Skeletal muscle tissue (tissue), 4 donors: Measurements from ENCODE around the gene PGM5. TPM values are rescaled to one million over a fixed set of nuclear protein-coding genes. Genes with fewer than 3 reads are reported as not detected.

ENCODE experiments used
- H3K27ac ChIP-seq: one replicate; pipeline ENCODE4 v1.7.0; 2013; ENCODE audit warnings: mild to moderate bottlenecking, low read depth, low read length, inconsistent platforms
- H3K27me3 ChIP-seq, 3 donors: one replicate each; pipeline ENCODE4 v1.7.0; 2013; ENCODE audit warnings: low read length in 3 of 3; ENCODE audit not compliant: control insufficient read depth in 3 of 3, insufficient read depth in 3 of 3
- H3K36me3 ChIP-seq, 3 donors: one replicate each; pipeline ENCODE4 v1.7.0; 2013; ENCODE audit warnings: low read length in 3 of 3; ENCODE audit not compliant: control insufficient read depth in 3 of 3, insufficient read depth in 3 of 3
- H3K4me1 ChIP-seq, 3 donors: one replicate each; pipeline ENCODE4 v1.7.0; 2013; ENCODE audit warnings: low read length in 3 of 3, mild to moderate bottlenecking in 3 of 3; ENCODE audit not compliant: control insufficient read depth in 3 of 3, insufficient read depth in 3 of 3
- H3K4me3 ChIP-seq, 3 donors: one replicate each; pipeline ENCODE4 v1.7.0; 2013; ENCODE audit warnings: low read length in 3 of 3
- H3K9ac ChIP-seq, 3 donors: one replicate each; pipeline ENCODE4 v1.7.0; 2013; ENCODE audit warnings: low read length in 3 of 3, mild to moderate bottlenecking in 3 of 3, moderate library complexity in 2 of 3, low read depth in 1 of 3
- H3K9me3 ChIP-seq, 3 donors: one replicate each; pipeline ENCODE4 v1.7.0; 2013; ENCODE audit warnings: low read length in 3 of 3; ENCODE audit not compliant: control insufficient read depth in 3 of 3
- total RNA-seq: library from RNA; depleted of rRNA; stranded (reverse); fragments of >200 nt; gene quantifications from one replicate; pipeline ENCODE4 v1.2.3, GENCODE V29; 2014
- donor health status: Osteomylitis.

Gene PGM5
- total RNA-seq, 1 donor from 2014 or later: 69.4 TPM

DNA sequence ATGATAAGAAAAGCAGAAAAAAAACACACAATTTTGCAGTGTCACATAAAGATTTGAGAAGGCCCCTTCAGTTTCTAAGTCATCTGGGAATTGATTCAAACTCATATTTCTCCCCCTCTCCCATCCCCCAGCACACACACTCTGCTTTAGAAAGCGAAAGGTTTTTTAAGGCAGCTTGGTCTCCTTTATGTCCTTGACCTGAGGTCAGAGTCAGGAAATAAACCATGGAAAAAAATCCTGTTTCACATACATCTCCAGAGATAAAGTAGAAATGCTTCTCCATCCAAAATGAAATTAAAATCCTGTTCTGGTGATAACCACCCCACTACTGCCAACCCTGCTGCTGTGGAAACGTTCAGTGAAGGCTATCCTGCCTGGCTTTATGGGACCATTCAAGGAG is 131.7 kb downstream of the PGM5 start:
- H3K9me3 ChIP-seq: peaks cover 0 to 2% (median 0%) of the 10 kb centered on the region in 3 donors
- H3K27ac ChIP-seq: no peak overlapping the region
- no peaks in the 10 kb centered on the region for H3K4me1 ChIP-seq
- no peak overlapping the region for H3K4me3 ChIP-seq
- H3K9ac ChIP-seq: no peak overlapping the region
- no peaks in the 10 kb centered on the region for H3K27me3 ChIP-seq
- H3K36me3 ChIP-seq: peaks cover 2 to 16% (median 5%) of the 10 kb centered on the region in 3 donors

DNA sequence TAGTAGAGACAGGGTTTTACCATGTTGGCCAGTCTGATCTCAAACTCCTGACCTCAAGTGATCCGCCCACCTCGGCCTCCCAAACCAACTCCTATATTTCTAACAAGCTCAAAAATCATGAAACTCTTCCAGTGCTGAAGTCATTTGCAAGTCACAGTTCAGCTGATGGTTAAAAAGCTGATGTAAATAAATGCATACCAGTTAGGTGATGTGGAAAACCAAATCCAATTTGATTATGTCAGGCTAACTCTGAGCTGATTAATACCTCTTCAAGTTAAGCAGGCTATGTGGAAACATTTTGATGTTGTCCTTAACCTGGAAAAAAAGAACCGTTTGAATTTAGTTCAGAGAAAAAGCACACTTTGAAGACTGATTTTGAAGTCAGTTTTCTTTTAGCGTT is 133.2 kb downstream of the PGM5 start:
- H3K4me1 ChIP-seq: no peaks in the 10 kb centered on the region
- H3K27ac ChIP-seq: no peak overlapping the region
- H3K4me3 ChIP-seq: no peak overlapping the region
- H3K9ac ChIP-seq: no peak overlapping the region
- H3K36me3 ChIP-seq: peaks cover 0 to 10% (median 2%) of the 10 kb centered on the region in 3 donors
- H3K9me3 ChIP-seq: peaks cover 0 to 2% (median 0%) of the 10 kb centered on the region in 3 donors
- H3K27me3 ChIP-seq: no peaks in the 10 kb centered on the region

DNA sequence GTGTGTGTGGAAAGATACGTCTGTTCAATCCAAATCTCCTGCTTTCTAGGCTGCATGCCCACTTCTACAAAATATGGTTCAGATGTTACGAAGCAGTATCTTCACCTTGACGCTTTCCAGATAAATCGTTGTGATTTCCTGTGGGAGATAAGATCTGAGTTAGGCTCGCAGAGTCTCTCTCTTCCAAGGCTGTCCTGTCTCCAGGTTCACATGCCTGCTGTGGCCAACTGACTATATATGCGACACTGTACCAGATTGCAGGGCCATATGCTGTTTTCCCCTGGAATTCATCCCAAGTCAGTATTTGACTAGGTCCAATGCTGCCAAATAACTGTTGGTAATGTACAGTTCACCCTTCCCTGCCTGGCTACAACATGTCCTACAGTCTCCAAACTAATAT is 136.4 kb downstream of the PGM5 start:
- Histone ChIP-seq H3K36me3 (no peaks in the 10 kb centered on the region), H3K9me3 (no peaks in the 10 kb centered on the region), H3K9ac (no peak overlapping the region), H3K27ac (no peak overlapping the region), H3K27me3 (no peaks in the 10 kb centered on the region), H3K4me1 (peaks cover 0 to 6% (median 0%) of the 10 kb centered on the region in 3 donors), H3K4me3 (no peak overlapping the region)

DNA sequence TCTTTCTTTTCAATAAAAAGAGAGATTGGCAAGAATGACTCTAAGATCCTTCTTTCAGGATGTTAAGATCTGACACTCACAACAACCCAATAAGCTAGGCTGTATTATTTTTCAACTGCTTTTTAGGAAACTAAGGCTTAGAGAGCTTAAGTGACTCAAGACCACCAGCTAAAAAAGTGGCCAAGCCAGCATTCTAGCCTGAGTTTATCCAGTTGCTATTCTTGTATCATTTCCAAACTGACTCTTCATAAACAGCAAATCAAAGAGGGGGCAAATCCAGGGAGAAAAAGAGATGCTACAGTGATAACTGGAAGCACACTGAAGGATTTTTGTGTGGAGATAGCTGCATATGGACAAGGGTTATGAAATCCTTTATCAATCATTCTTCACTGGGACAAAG is 137.1 kb downstream of the PGM5 start:
- Histone ChIP-seq H3K27me3 (no peaks in the 10 kb centered on the region), H3K36me3 (no peaks in the 10 kb centered on the region), H3K9me3 (no peaks in the 10 kb centered on the region), H3K4me1 (peaks cover 0 to 6% (median 0%) of the 10 kb centered on the region in 3 donors), H3K4me3 (no peak overlapping the region), H3K9ac (no peak overlapping the region), H3K27ac (no peak overlapping the region)

DNA sequence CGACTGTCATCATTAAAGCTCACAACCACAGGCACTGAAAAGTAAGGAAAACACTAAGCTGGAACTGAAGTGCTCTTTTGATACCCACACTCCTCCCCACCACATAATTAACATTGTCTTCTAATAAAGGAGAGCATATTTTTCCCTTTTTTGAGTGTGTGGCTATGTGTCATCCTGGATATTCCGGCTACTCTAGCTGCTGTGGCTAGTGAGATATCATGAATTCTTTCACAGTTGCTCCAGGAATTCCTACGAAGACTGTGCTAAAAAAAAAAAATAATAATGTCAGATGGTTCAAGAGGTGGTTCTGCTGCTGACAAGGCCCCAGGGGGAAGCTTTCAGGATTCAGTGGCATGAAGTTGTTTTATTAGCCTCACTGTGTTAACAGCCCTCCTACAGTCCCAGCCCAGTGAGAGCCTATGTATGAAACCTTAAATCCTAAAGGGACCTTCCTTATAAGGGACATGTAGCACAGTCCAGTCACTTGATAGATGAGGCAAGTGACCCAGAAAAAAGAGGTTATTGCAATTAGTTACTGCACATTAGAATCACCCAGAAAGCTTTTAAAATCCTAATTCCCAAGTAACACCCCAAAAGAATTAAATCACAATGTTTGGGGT is 137.7 kb downstream of the PGM5 start:
- Histone ChIP-seq H3K4me1 (peaks cover 0 to 6% (median 0%) of the 10 kb centered on the region in 3 donors), H3K27ac (no peak overlapping the region), H3K9ac (no peak overlapping the region), H3K36me3 (peaks cover 0 to 2% (median 0%) of the 10 kb centered on the region in 3 donors), H3K9me3 (no peaks in the 10 kb centered on the region), H3K27me3 (no peaks in the 10 kb centered on the region), H3K4me3 (no peak overlapping the region)

DNA sequence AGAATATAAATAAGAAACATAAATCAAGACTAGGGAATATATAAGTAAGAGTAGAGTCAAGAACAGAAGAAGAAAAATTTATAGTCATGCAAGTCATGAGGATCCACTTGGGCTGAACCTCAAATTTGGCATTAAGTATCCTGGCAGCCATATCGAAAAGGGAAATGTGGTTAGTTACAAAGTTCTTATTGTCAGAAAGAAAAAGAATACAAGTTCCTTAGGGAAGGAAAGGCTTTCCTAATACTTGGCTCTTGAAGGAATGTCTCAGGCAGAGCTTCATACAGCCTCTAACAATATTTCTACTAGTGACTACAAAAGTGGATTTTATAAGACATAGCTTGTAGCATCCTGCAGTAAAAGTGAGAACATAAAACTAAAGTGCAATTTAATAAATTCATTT is 138.8 kb downstream of the PGM5 start:
- no peak overlapping the region for H3K27ac ChIP-seq

DNA sequence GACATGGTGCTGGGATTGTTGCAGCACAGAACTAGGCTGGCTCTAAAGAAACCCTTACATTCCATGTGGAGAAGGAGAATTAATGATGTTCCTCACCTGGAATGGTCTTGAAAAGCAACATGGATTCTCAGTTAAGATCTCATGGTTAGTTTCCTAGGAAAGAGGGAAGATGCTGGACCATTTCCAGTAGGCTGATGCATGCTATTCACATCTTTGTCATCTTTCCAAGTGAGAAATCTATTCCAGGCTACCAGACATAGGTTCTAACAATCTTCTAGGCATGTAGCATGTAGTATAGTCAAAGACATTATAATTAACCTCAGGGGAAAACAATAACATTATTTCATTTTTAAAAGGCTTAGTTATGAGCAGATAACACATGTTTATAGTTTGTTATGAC is 139.9 kb downstream of the PGM5 start:
- Histone ChIP-seq H3K36me3 (peaks cover 0 to 14% (median 4%) of the 10 kb centered on the region in 3 donors), H3K9me3 (no peaks in the 10 kb centered on the region), H3K4me1 (peaks cover 12 to 15% (median 12%) of the 10 kb centered on the region in 3 donors), H3K27ac (no peak overlapping the region), H3K27me3 (no peaks in the 10 kb centered on the region), H3K4me3 (no peak overlapping the region), H3K9ac (no peak overlapping the region)

More for the DNA sequence above, 138.8 kb downstream of the PGM5 start:
- no peak overlapping the region for H3K9ac ChIP-seq
- H3K36me3 ChIP-seq: peaks cover 0 to 7% (median 4%) of the 10 kb centered on the region in 3 donors
- H3K4me1 ChIP-seq: peaks cover 2 to 7% (median 2%) of the 10 kb centered on the region in 3 donors
- no peak overlapping the region for H3K4me3 ChIP-seq
- H3K9me3 ChIP-seq: no peaks in the 10 kb centered on the region
- H3K27me3 ChIP-seq: no peaks in the 10 kb centered on the region

DNA sequence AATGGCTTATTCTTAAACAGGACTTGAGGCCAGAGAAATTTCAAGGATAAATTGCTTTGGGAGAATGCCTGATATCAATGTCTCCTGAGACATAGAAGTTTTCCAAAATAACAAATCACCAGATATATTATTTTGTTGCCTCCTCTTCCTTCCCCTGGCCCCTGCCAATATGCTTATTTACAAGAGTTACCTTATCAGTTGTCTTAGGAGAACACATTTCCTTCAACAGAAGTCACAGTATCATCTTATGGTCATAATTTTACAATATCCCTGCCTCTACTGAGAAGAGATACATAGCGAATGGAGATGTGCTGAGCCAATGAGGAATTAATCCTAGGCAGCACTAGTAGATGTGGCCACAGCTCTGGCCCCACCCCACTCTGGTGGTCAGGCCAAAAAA is 141.2 kb downstream of the PGM5 start:
- Histone ChIP-seq H3K27ac (no peak overlapping the region), H3K4me3 (no peak overlapping the region), H3K27me3 (no peaks in the 10 kb centered on the region), H3K36me3 (peaks cover 0 to 14% (median 4%) of the 10 kb centered on the region in 3 donors), H3K4me1 (peaks cover 15 to 24% (median 18%) of the 10 kb centered on the region in 3 donors), H3K9me3 (no peaks in the 10 kb centered on the region), H3K9ac (no peak overlapping the region)

DNA sequence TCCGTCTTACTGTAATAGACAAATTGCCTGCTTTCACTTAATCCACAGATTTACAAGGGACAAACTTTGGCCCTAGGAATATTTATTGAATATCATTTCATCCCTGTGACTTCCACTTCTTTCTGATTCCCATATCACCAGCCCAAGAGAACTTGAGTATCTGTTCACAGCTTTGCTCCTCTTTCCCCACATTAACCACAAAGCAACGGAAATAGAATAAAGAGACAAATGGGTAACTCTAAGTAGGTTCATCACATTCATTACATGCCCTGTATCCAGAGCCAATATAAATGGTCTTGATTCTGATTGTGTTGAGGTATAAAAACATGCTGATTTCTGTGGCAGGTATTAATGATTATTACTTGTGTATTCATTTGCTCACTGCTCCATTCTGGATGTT is 142.4 kb downstream of the PGM5 start:
- Histone ChIP-seq H3K9me3 (no peaks in the 10 kb centered on the region), H3K9ac (no peak overlapping the region), H3K4me3 (no peak overlapping the region), H3K27me3 (no peaks in the 10 kb centered on the region), H3K4me1 (peaks cover 15 to 24% (median 18%) of the 10 kb centered on the region in 3 donors), H3K36me3 (peaks cover 0 to 14% (median 4%) of the 10 kb centered on the region in 3 donors), H3K27ac (no peak overlapping the region)

DNA sequence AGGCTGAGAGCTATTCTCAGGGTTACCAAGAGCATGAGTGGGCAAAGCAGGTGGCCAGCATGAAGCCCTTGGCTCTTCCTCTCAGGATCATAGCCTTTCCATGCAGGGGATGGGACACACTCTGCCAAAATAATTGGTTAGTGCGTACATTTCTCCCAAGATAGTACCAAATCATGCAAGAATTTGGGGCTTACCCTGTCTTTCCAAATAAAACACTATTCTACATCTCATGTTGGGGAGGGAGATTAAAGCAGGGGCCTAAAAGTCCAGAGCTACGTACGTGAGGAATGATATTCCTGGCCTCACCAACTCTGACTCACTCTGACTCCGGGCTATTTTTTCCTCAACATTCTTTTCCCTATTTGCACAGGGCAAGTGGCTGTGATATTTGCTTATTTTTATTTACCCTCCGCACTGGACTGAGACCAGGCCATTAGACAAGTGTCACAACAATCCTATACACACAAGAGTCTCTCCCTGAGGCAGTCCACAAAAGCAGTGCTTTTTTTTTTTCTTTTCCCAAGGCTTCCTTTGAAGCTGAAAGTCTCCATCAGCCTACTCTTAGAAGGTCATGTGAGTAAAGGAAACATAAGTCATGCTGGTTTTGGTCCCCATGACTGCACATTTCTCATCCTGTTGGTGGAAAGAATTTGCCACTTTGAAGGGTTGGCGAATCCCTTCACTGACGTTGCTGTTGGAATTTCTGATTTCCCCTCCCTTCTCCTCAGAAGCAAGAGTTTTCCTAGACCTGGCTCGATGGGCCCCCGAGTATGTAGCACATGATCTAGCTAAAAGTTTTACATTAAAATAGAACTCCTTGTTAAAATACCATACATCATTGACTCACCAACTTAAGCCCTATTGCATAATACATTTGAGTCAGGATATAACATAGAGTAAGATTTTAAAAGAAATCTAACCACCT is 144.3 kb downstream of the PGM5 start:
- Histone ChIP-seq H3K9ac (peak overlapping the region in 1 of 3 donors; percentile 5), H3K4me1 (peaks cover 15 to 24% (median 18%) of the 10 kb centered on the region in 3 donors), H3K4me3 (peak overlapping the region in 1 of 3 donors; percentile 10), H3K9me3 (no peaks in the 10 kb centered on the region), H3K36me3 (peaks cover 0 to 14% (median 4%) of the 10 kb centered on the region in 3 donors), H3K27me3 (no peaks in the 10 kb centered on the region), H3K27ac (peak overlapping the region; percentile 72)
